ENCODE data around the gene USP36. TPM values are rescaled to one million over a fixed set of nuclear protein-coding genes. Genes with fewer than 3 reads are reported as not detected.
A peak's percentile ranks its signal among the peaks of the same experiment; 100 is the strongest.

USP36 gene
- total and polyA plus RNA-seq, 4 donors, result 22.2 to 61.5 (median 44.9) TPM

GRCh38 chr17:78784352-78784751, 56.3 kb downstream of the USP36 start:
- H3K36me3 ChIP-seq (ENCODE audit: control insufficient read depth in 4 of 4, insufficient read depth in 4 of 4, low read length in 4 of 4), result peaks cover 0 to 1% (median 0%) of the 10 kb centered on the region in 4 donors
- H3K27me3 ChIP-seq (ENCODE audit: control insufficient read depth in 3 of 3, insufficient read depth in 3 of 3, low read length in 2 of 3), result no peaks in the 10 kb centered on the region
- H3K9me3 ChIP-seq (ENCODE audit: control insufficient read depth in 4 of 4, insufficient read depth in 3 of 4, low read length in 3 of 4), result no peaks in the 10 kb centered on the region
- no peak overlapping the region for H3K9ac ChIP-seq (ENCODE audit: insufficient read depth in 1 of 2, low read length in 2 of 2)
- 90 to 91% methylated on average over 6 of the region's 6 CpGs for WGBS, 2 donors
- peaks cover 0 to 16% (median 9%) of the 10 kb centered on the region in 5 donors for H3K4me1 ChIP-seq (ENCODE audit: control insufficient read depth in 5 of 5, insufficient read depth in 5 of 5, low read length in 5 of 5)
- no peak overlapping the region for H3K4me3 ChIP-seq
- TF ChIP-seq CTCF (IDR thresholded peaks at IDR 0.05; ENCODE audit: control extremely low read depth, extremely low read depth), result no peak
- DNase-seq (no peak), ATAC-seq (ENCODE audit: insufficient read depth, low FRiP score) (no peak)
- no peak overlapping the region for H3K27ac ChIP-seq (ENCODE audit: low read depth in 1 of 2, low read length in 1 of 2)

- H3K27ac ChIP-seq (ENCODE audit: low read depth in 1 of 2, low read length in 1 of 2), result peak overlapping the region in 1 of 2 donors; percentile 45
- no peaks in the 10 kb centered on the region for H3K27me3 ChIP-seq (ENCODE audit: control insufficient read depth in 3 of 3, insufficient read depth in 3 of 3, low read length in 2 of 3)
- peaks cover 0 to 12% (median 5%) of the 10 kb centered on the region in 5 donors for H3K4me1 ChIP-seq (ENCODE audit: control insufficient read depth in 5 of 5, insufficient read depth in 5 of 5, low read length in 5 of 5)
- DNase-seq, result no peak
- no peak for ATAC-seq (ENCODE audit: insufficient read depth, low FRiP score)
- TF ChIP-seq CTCF (IDR thresholded peaks at IDR 0.05; ENCODE audit: control extremely low read depth, extremely low read depth), result no peak
- H3K9me3 ChIP-seq (ENCODE audit: control insufficient read depth in 4 of 4, insufficient read depth in 3 of 4, low read length in 3 of 4), result no peaks in the 10 kb centered on the region
- WGBS, 2 donors, result 67 to 87% methylated on average over 7 of the region's 7 CpGs
- H3K36me3 ChIP-seq (ENCODE audit: control insufficient read depth in 4 of 4, insufficient read depth in 4 of 4, low read length in 4 of 4), result peaks cover 0 to 1% (median 0%) of the 10 kb centered on the region in 4 donors
- no peak overlapping the region for H3K9ac ChIP-seq (ENCODE audit: insufficient read depth in 1 of 2, low read length in 2 of 2)
- no peak overlapping the region for H3K4me3 ChIP-seq
Observed at GRCh38 chr17:78783711-78784324, 56.8 kb downstream of the USP36 start.

GRCh38 chr17:78781893-78782304, 58.7 kb downstream of the USP36 start, which contains the start of gene CYTH1:
CYTH1 (minus strand) TSS chr17:78782273; CDS start chr17:78782223, 50 bp downstream.
- DNase-seq (no peak), ATAC-seq (ENCODE audit: insufficient read depth, low FRiP score) (no peak)
- H3K27me3 ChIP-seq (ENCODE audit: control insufficient read depth in 3 of 3, insufficient read depth in 3 of 3, low read length in 2 of 3), result no peaks in the 10 kb centered on the region
- H3K4me3 ChIP-seq, result peak within 1 kb of the TSS; percentile 88
- peaks cover 0 to 1% (median 0%) of the 10 kb centered on the region in 4 donors for H3K36me3 ChIP-seq (ENCODE audit: control insufficient read depth in 4 of 4, insufficient read depth in 4 of 4, low read length in 4 of 4)
- peaks cover 0 to 9% (median 0%) of the 10 kb centered on the region in 5 donors for H3K4me1 ChIP-seq (ENCODE audit: control insufficient read depth in 5 of 5, insufficient read depth in 5 of 5, low read length in 5 of 5)
- WGBS, 2 donors, result 0 to 1% methylated on average over 21 to 64 of the region's 64 CpGs
- peak within 1 kb of the TSS in 1 of 2 donors; percentile 97 for H3K9ac ChIP-seq (ENCODE audit: insufficient read depth in 1 of 2, low read length in 2 of 2)
- H3K9me3 ChIP-seq (ENCODE audit: control insufficient read depth in 4 of 4, insufficient read depth in 3 of 4, low read length in 3 of 4), result no peaks in the 10 kb centered on the region
- no peak for TF ChIP-seq CTCF (IDR thresholded peaks at IDR 0.05; ENCODE audit: control extremely low read depth, extremely low read depth)
- peak within 1 kb of the TSS; percentile 89 to 99 for H3K27ac ChIP-seq (ENCODE audit: low read depth in 1 of 2, low read length in 1 of 2)
